ENCODE measurements around the gene CEP68.

Gene CEP68

GRCh38 chr2:65081232-65081685, 25.0 kb downstream of the CEP68 start:
- H3K79me2 ChIP-seq (ENCODE audit: insufficient read depth, low read depth): no peaks in the 10 kb centered on the region
- no peaks in the 10 kb centered on the region for H4K20me1 ChIP-seq (ENCODE audit: insufficient read depth)
- H3K9ac ChIP-seq: no peak overlapping the region
- no peaks in the 10 kb centered on the region for H3K27me3 ChIP-seq (ENCODE audit: insufficient read depth, low read depth)
- peaks cover 4% of the 10 kb centered on the region; the same call in 1 of the 2 replicates for H3K36me3 ChIP-seq (ENCODE audit: insufficient read depth)
- H2AFZ ChIP-seq (ENCODE audit: low read depth): no peak overlapping the region
- no peak overlapping the region for H3K4me3 ChIP-seq (IDR thresholded peaks at IDR 0.05; ENCODE audit: insufficient read depth, low read depth, low read length)
- no peak overlapping the region for H3K4me2 ChIP-seq
- no peaks in the 10 kb centered on the region for H3K4me1 ChIP-seq (ENCODE audit: low read depth, poor library complexity, severe bottlenecking)
- no peak for TF ChIP-seq CTCF (conservative IDR thresholded peaks at IDR 0.05; ENCODE audit: low read depth, low read length)
- H3K27ac ChIP-seq: no peak overlapping the region

GRCh38 chr2:65085148-65085547, 28.9 kb downstream of the CEP68 start:
- H3K9ac ChIP-seq: no peak overlapping the region
- no peak overlapping the region for H3K27ac ChIP-seq
- no peaks in the 10 kb centered on the region for H4K20me1 ChIP-seq (ENCODE audit: insufficient read depth)
- no peak for TF ChIP-seq CTCF (conservative IDR thresholded peaks at IDR 0.05; ENCODE audit: low read depth, low read length)
- peaks cover 4% of the 10 kb centered on the region; the same call in 1 of the 2 replicates for H3K36me3 ChIP-seq (ENCODE audit: insufficient read depth)
- H3K27me3 ChIP-seq (ENCODE audit: insufficient read depth, low read depth): no peaks in the 10 kb centered on the region
- no peaks in the 10 kb centered on the region; the same call in 1 of the 2 replicates for H3K79me2 ChIP-seq (ENCODE audit: insufficient read depth, low read depth)
- H2AFZ ChIP-seq (ENCODE audit: low read depth): no peak overlapping the region
- H3K4me3 ChIP-seq (IDR thresholded peaks at IDR 0.05; ENCODE audit: insufficient read depth, low read depth, low read length): no peak overlapping the region
- no peak overlapping the region for H3K4me2 ChIP-seq
- H3K4me1 ChIP-seq (ENCODE audit: low read depth, poor library complexity, severe bottlenecking): no peaks in the 10 kb centered on the region

- Histone ChIP-seq H3K27ac (no peak overlapping the region), H3K4me1 (ENCODE audit: low read depth, poor library complexity, severe bottlenecking) (no peaks in the 10 kb centered on the region), H3K9ac (no peak overlapping the region), H2AFZ (ENCODE audit: low read depth) (no peak overlapping the region), H3K36me3 (ENCODE audit: insufficient read depth) (peaks cover 2% of the 10 kb centered on the region), H3K27me3 (ENCODE audit: insufficient read depth, low read depth) (no peaks in the 10 kb centered on the region), H4K20me1 (ENCODE audit: insufficient read depth) (no peaks in the 10 kb centered on the region), H3K4me2 (no peak overlapping the region), H3K4me3 (IDR thresholded peaks at IDR 0.05; ENCODE audit: insufficient read depth, low read depth, low read length) (no peak overlapping the region), H3K79me2 (ENCODE audit: insufficient read depth, low read depth) (peaks cover 33% of the 10 kb centered on the region; the same call in 1 of the 2 replicates)
- TF ChIP-seq CTCF (conservative IDR thresholded peaks at IDR 0.05; ENCODE audit: low read depth, low read length): no peak
These were observed 36.6 kb downstream of the CEP68 start for GRCh38 chr2:65092791-65093190.

GRCh38 chr2:65093211-65093610, 37.0 kb downstream of the CEP68 start:
- no peak for TF ChIP-seq CTCF (conservative IDR thresholded peaks at IDR 0.05; ENCODE audit: low read depth, low read length)
- no peaks in the 10 kb centered on the region for H3K27me3 ChIP-seq (ENCODE audit: insufficient read depth, low read depth)
- H3K79me2 ChIP-seq (ENCODE audit: insufficient read depth, low read depth): peaks cover 35% of the 10 kb centered on the region; the same call in 1 of the 2 replicates
- H3K4me3 ChIP-seq (IDR thresholded peaks at IDR 0.05; ENCODE audit: insufficient read depth, low read depth, low read length): no peak overlapping the region
- H3K4me1 ChIP-seq (ENCODE audit: low read depth, poor library complexity, severe bottlenecking): peaks cover 3% of the 10 kb centered on the region
- H4K20me1 ChIP-seq (ENCODE audit: insufficient read depth): no peaks in the 10 kb centered on the region
- no peak overlapping the region for H3K4me2 ChIP-seq
- no peak overlapping the region for H3K9ac ChIP-seq
- no peak overlapping the region for H3K27ac ChIP-seq
- no peak overlapping the region for H2AFZ ChIP-seq (ENCODE audit: low read depth)
- peaks cover 2% of the 10 kb centered on the region for H3K36me3 ChIP-seq (ENCODE audit: insufficient read depth)

All from KMS-11 (cell line).